ENCODE results near the gene C1QL2. TPM values are rescaled to one million over a fixed set of nuclear protein-coding genes. Genes with fewer than 3 reads are reported as not detected.

The C1QL2 gene
- total and polyA plus RNA-seq, 10 donors = not detected

- H3K4me1 ChIP-seq = no peaks in the 10 kb centered on the region
- peaks cover 0 to 77% (median 23%) of the 10 kb centered on the region in 7 donors for H3K27me3 ChIP-seq (replicated peaks in 1 of 7)
- no peak overlapping the region for H3K4me3 ChIP-seq
- intact Hi-C loops (cut with DNase I; ENCODE audit: low total_unique reads) = no loop called here
- WGBS, 5 donors = 53 to 70% (median 60%) methylated on average over 6 of the region's 6 CpGs
- H3K27ac ChIP-seq = no peak overlapping the region
- no peaks in the 10 kb centered on the region for H3K9me3 ChIP-seq
- no peaks in the 10 kb centered on the region for H3K36me3 ChIP-seq
- no peak for DNase-seq
- no peak for TF ChIP-seq POLR2AphosphoS5 (IDR thresholded peaks at IDR 0.05)
- TF ChIP-seq CTCF (IDR thresholded peaks at IDR 0.05 in 8 of 11, conservative IDR thresholded peaks at IDR 0.05 in 3 of 11) = no peak
- TF ChIP-seq POLR2A (IDR thresholded peaks at IDR 0.05) = no peak
Observed at GRCh38 chr2:119149611-119150010, 8.9 kb downstream of the C1QL2 start.

- no peaks in the 10 kb centered on the region for H3K36me3 ChIP-seq
- intact Hi-C loops (cut with DNase I; ENCODE audit: low total_unique reads) = no loop called here
- no peak for DNase-seq
- H3K4me1 ChIP-seq = no peaks in the 10 kb centered on the region
- no peak overlapping the region for H3K27ac ChIP-seq
- H3K9me3 ChIP-seq = no peaks in the 10 kb centered on the region
- no peak overlapping the region for H3K4me3 ChIP-seq
- TF ChIP-seq POLR2AphosphoS5 (IDR thresholded peaks at IDR 0.05) = no peak
- TF ChIP-seq CTCF (IDR thresholded peaks at IDR 0.05 in 8 of 11, conservative IDR thresholded peaks at IDR 0.05 in 3 of 11) = no peak
- TF ChIP-seq POLR2A (IDR thresholded peaks at IDR 0.05) = no peak
- H3K27me3 ChIP-seq (replicated peaks in 1 of 7) = peaks cover 0 to 68% (median 12%) of the 10 kb centered on the region in 7 donors
- WGBS, 5 donors = 50 to 73% (median 64%) methylated on average over 9 to 11 of the region's 11 CpGs
Observed at GRCh38 chr2:119147776-119148715, 10.5 kb downstream of the C1QL2 start.

- TF ChIP-seq POLR2AphosphoS5 (IDR thresholded peaks at IDR 0.05) (no peak), CTCF (IDR thresholded peaks at IDR 0.05 in 8 of 11, conservative IDR thresholded peaks at IDR 0.05 in 3 of 11) (no peak), POLR2A (IDR thresholded peaks at IDR 0.05) (no peak)
- no peaks in the 10 kb centered on the region for H3K9me3 ChIP-seq
- 72 to 94% (median 90%) methylated on average over 5 of the region's 5 CpGs for WGBS, 5 donors
Observed at GRCh38 chr2:119144806-119145205, 13.7 kb downstream of the C1QL2 start.

GRCh38 chr2:119142824-119143223 is 15.7 kb downstream of the C1QL2 start:
- Histone ChIP-seq H3K9me3 (no peaks in the 10 kb centered on the region), H3K27ac (no peak overlapping the region), H3K27me3 (replicated peaks in 1 of 7) (peaks cover 0 to 41% (median 0%) of the 10 kb centered on the region in 7 donors), H3K4me3 (no peak overlapping the region), H3K4me1 (no peaks in the 10 kb centered on the region), H3K36me3 (no peaks in the 10 kb centered on the region)
- 61 to 72% (median 70%) methylated on average over 11 of the region's 11 CpGs for WGBS, 5 donors
- TF ChIP-seq CTCF (IDR thresholded peaks at IDR 0.05 in 8 of 11, conservative IDR thresholded peaks at IDR 0.05 in 3 of 11) (no peak), POLR2AphosphoS5 (IDR thresholded peaks at IDR 0.05) (no peak), POLR2A (IDR thresholded peaks at IDR 0.05) (no peak)
- intact Hi-C loops (cut with DNase I; ENCODE audit: low total_unique reads) = no loop called here
- DNase-seq = no peak

More at GRCh38 chr2:119144806-119145205, 13.7 kb downstream of the C1QL2 start:
- H3K4me3 ChIP-seq = no peak overlapping the region
- H3K27ac ChIP-seq = no peak overlapping the region
- H3K36me3 ChIP-seq = no peaks in the 10 kb centered on the region
- intact Hi-C loops (cut with DNase I; ENCODE audit: low total_unique reads) = no loop called here
- no peak for DNase-seq
- H3K4me1 ChIP-seq = no peaks in the 10 kb centered on the region
- H3K27me3 ChIP-seq (replicated peaks in 1 of 7) = peaks cover 0 to 45% (median 0%) of the 10 kb centered on the region in 7 donors

Data from spleen (tissue), 11 donors.